Measurements from ENCODE around the gene MOB3A. TPM values are rescaled to one million over a fixed set of nuclear protein-coding genes. Genes with fewer than 3 reads are reported as not detected.

Gene MOB3A
- total RNA-seq, 3 donors from 2014 or later (not counting 1 experiment from before 2014, with no cell fraction given) = 239 to 314 (median 246) TPM

DNA sequence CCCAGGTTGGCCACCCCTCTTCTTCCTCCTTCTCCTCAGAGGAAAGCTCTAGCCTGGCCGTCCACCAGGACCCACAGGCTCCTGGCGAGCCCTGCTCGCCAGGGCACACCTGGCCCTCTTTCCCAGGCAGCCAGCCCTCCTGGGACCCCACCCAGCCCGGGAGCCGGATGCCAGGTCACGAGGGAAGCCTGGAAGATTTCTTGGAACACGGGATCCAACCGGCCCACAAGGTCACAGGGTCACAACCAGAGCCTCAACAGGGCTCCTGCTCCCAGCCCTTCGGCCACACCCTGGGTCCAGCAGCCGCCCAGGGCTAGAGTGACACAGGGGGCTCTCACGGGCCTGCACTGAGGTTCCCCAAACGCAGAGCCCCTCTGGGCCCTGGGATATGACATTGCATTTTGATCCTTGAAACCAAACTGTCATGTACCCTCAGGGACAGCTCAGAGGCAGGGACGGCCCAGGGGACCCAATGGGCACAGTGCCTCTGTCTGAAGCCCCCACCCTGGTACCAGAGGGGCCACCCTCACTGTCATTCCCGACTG, 50.6 kb downstream of the MOB3A start:
- Mint-ChIP-seq H3K27ac (peak overlapping the region; percentile 26 to 95), H3K4me3 (no peak overlapping the region), H3K9me3 (no peaks in the 10 kb centered on the region), H3K27me3 (ENCODE audit: low read depth in 2 of 2) (no peaks in the 10 kb centered on the region), H3K4me1 (peaks cover 10 to 49% of the 10 kb centered on the region in 2 donors), H3K36me3 (no peaks in the 10 kb centered on the region)
- ATAC-seq = no peak
- Histone ChIP-seq H3K9me3 (ENCODE audit: control insufficient read depth, insufficient read depth, low read length) (no peaks in the 10 kb centered on the region), H3K27ac (ENCODE audit: low read length) (peak overlapping the region; percentile 50), H3K4me1 (ENCODE audit: control insufficient read depth, insufficient read depth, low read length) (peaks cover 92% of the 10 kb centered on the region), H3K27me3 (ENCODE audit: control insufficient read depth, insufficient read depth, low read length) (no peaks in the 10 kb centered on the region), H3K4me3 (ENCODE audit: low read length) (no peak overlapping the region), H3K36me3 (ENCODE audit: control insufficient read depth, insufficient read depth, low read length) (peaks cover 58% of the 10 kb centered on the region)
- intact Hi-C loops (cut with micrococcal nuclease) = no loop called here
- peak in 1 of 2 donors; percentile 9 for DNase-seq
- TF ChIP-seq, protein P1, sequence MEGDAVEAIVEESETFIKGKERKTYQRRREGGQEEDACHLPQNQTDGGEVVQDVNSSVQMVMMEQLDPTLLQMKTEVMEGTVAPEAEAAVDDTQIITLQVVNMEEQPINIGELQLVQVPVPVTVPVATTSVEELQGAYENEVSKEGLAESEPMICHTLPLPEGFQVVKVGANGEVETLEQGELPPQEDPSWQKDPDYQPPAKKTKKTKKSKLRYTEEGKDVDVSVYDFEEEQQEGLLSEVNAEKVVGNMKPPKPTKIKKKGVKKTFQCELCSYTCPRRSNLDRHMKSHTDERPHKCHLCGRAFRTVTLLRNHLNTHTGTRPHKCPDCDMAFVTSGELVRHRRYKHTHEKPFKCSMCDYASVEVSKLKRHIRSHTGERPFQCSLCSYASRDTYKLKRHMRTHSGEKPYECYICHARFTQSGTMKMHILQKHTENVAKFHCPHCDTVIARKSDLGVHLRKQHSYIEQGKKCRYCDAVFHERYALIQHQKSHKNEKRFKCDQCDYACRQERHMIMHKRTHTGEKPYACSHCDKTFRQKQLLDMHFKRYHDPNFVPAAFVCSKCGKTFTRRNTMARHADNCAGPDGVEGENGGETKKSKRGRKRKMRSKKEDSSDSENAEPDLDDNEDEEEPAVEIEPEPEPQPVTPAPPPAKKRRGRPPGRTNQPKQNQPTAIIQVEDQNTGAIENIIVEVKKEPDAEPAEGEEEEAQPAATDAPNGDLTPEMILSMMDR (IDR thresholded peaks at IDR 0.05) = no peak
- 92% methylated on average over 14 of the region's 14 CpGs for WGBS (ENCODE audit: insufficient coverage)

DNA sequence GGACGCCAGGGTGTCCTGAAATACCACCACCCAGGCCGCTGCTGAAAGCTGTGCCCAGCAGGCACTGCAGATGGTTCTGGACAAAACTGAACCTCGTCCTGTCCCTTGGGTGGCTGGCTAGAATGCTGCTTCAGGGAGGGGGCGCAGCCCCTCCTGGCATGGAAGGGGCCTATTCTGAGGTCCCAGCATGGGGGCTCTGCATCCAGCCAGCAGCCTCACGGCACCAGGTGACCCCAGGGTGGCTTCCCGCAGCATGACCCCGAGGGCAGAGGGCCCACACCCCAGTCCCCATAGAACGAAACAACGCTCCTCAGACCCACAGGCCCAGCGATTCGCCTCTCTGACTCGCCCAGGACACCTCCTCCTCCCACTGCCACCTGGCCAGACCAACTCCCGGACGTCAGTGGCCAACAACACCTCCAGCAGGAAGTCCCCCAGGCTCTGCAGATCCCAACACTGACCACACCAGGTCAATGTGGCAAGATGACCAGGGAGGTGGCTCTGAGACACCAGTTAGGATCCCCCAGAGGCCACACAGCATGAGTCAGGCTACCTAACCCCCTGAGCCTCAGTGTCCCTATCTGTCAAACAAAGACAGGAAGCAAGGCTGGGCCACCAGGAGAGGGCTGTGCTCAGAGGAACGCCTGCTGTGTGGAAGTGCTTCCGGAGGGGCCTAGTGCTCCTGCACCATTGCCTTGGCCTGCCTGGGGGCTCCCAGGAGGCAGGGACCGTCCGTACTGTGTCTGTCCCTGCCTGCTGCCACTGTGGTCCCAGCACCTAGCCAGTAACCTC, 51.2 kb downstream of the MOB3A start:
- peak overlapping the region; percentile 50 for H3K27ac ChIP-seq (ENCODE audit: low read length)
- no peaks in the 10 kb centered on the region for H3K9me3 ChIP-seq (ENCODE audit: control insufficient read depth, insufficient read depth, low read length)
- intact Hi-C loops (cut with micrococcal nuclease) = no loop called here
- H3K27me3 Mint-ChIP-seq (ENCODE audit: low read depth in 2 of 2) = no peaks in the 10 kb centered on the region
- peak in 1 of 2 donors; percentile 25 for DNase-seq
- peak overlapping the region; percentile 91 to 95 for H3K27ac Mint-ChIP-seq
- H3K36me3 ChIP-seq (ENCODE audit: control insufficient read depth, insufficient read depth, low read length) = peaks cover 65% of the 10 kb centered on the region
- H3K4me3 ChIP-seq (ENCODE audit: low read length) = no peak overlapping the region
- ATAC-seq = no peak
- H3K4me1 Mint-ChIP-seq = peaks cover 10 to 45% of the 10 kb centered on the region in 2 donors
- H3K9me3 Mint-ChIP-seq = no peaks in the 10 kb centered on the region
- TF ChIP-seq, protein P1 (IDR thresholded peaks at IDR 0.05) = no peak
- 84% methylated on average over 18 of the region's 18 CpGs for WGBS (ENCODE audit: insufficient coverage)
- peaks cover 89% of the 10 kb centered on the region for H3K4me1 ChIP-seq (ENCODE audit: control insufficient read depth, insufficient read depth, low read length)
- H3K36me3 Mint-ChIP-seq = no peaks in the 10 kb centered on the region
- peak overlapping the region; percentile 49 for H3K4me3 Mint-ChIP-seq
- no peaks in the 10 kb centered on the region for H3K27me3 ChIP-seq (ENCODE audit: control insufficient read depth, insufficient read depth, low read length)

DNA sequence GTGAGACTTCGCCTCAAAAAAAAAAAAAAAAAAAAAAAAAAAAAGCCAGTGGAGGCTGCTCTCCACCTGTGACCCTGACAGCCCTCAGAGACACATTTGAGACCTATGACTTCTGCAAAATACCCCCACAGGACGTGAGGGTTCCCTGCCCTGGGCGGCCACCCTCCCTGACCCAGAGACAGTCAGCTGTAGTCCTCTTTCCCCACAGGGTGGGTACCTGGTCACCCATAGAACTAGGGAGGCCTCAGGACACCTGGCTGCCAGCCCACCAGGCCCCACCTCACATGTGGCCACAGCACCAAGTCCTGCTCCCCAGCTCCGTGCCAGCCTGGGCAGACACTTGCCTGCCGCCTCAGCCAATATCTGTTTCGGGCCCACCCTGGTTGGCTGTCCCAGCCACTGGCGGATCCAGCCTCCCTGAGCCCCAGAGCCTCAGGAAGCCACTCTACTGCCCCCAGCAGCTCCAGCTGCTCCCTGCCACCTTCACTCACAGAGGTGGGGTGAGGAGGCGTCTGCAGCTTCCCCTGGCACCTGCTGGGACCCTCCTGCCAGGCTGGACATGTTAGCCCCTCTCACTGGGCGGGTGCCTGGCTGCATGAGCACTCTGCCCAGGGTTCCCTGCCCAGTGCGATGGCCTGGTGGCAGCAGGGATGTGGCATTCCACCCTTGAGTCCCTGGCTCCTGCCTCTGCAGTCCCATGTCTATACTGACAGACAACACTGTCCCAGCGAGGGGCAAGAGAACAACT, 52.0 kb downstream of the MOB3A start:
- peaks cover 8 to 42% of the 10 kb centered on the region in 2 donors for H3K4me1 Mint-ChIP-seq
- peak in 1 of 2 donors; percentile 51 for DNase-seq

More for the DNA sequence above, 52.0 kb downstream of the MOB3A start:
- H3K4me3 Mint-ChIP-seq = peak overlapping the region; percentile 52
- Histone ChIP-seq H3K4me3 (ENCODE audit: low read length) (no peak overlapping the region), H3K4me1 (ENCODE audit: control insufficient read depth, insufficient read depth, low read length) (peaks cover 81% of the 10 kb centered on the region), H3K9me3 (ENCODE audit: control insufficient read depth, insufficient read depth, low read length) (no peaks in the 10 kb centered on the region), H3K27me3 (ENCODE audit: control insufficient read depth, insufficient read depth, low read length) (no peaks in the 10 kb centered on the region), H3K27ac (ENCODE audit: low read length) (peak overlapping the region; percentile 50), H3K36me3 (ENCODE audit: control insufficient read depth, insufficient read depth, low read length) (peaks cover 70% of the 10 kb centered on the region)
- H3K36me3 Mint-ChIP-seq = no peaks in the 10 kb centered on the region
- no peak for ATAC-seq
- WGBS (ENCODE audit: insufficient coverage) = 82% methylated on average over 11 of the region's 11 CpGs
- intact Hi-C loops (cut with micrococcal nuclease) = no loop called here
- no peaks in the 10 kb centered on the region for H3K9me3 Mint-ChIP-seq
- H3K27ac Mint-ChIP-seq = peak overlapping the region; percentile 91 to 95
- H3K27me3 Mint-ChIP-seq (ENCODE audit: low read depth in 2 of 2) = no peaks in the 10 kb centered on the region
- TF ChIP-seq, protein P1 (IDR thresholded peaks at IDR 0.05) = no peak

Data from natural killer cell (primary cell).